Subcutaneous adipose tissue (tissue), 4 donors: ENCODE results near the gene IDH1. TPM values are rescaled to one million over a fixed set of nuclear protein-coding genes. Genes with fewer than 3 reads are reported as not detected.

Source experiments
- CTCF ChIP-seq: fragments of 450-650 bp; IDR thresholded peaks from one replicate; pipeline ENCODE4 v1.5.1; 2016; ENCODE audit warnings: low read depth, mild to moderate bottlenecking, control low read depth, antibody characterized with exemption, moderate library complexity
- total RNA-seq, 4 donors: library from RNA; depleted of rRNA; stranded (reverse); fragments of >200 nt; gene quantifications; one replicate each; pipeline ENCODE4 v1.1.0, GENCODE V29; 2016

Gene IDH1
- total RNA-seq, 4 donors from 2014 or later: 126 to 345 (median 247) TPM

GRCh38 chr2:208285853-208286252, 31.0 kb upstream of the IDH1 start:
- TF ChIP-seq CTCF: no peak

GRCh38 chr2:208280933-208281332, 26.1 kb upstream of the IDH1 start:
- TF ChIP-seq CTCF: no peak

DNA sequence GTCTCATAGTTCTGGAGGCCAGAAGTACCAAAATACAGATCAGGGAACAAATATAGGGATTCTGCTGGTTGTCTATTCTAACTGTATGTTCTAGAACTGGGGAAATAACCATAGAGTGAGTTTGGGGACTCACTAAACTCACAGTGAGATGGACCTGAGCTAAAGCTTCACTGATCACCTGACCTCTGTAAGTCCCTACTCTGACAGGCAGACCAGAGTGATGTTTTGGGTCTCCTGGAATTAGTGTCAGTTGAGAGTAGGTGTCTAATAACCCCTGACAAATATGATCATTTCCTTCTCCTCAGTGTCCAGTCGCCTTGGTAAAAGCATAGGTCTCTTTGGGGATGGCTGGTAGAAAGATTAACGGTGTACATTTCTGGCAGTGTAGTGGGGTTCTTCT, 25.4 kb upstream of the IDH1 start:
- TF ChIP-seq CTCF: no peak

DNA sequence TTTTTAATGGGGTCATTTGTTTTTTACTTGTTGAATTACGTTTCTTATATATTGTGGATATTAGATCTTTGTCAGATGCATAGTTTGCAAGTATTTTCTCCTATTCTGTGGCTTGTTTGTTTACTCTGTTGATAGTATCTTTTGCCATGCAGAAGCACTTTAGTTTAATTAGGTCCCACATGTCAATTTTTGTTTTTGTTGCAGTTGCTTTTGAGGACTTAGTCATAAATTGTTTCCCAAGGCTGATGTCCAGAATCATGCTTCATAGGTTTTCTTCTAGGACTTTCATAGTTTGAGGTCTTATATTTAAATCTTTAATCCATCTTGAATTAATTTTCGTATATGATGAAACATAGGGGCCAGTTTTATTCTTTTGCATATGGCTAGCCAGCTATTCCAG, 24.4 kb upstream of the IDH1 start:
- no peak for TF ChIP-seq CTCF

DNA sequence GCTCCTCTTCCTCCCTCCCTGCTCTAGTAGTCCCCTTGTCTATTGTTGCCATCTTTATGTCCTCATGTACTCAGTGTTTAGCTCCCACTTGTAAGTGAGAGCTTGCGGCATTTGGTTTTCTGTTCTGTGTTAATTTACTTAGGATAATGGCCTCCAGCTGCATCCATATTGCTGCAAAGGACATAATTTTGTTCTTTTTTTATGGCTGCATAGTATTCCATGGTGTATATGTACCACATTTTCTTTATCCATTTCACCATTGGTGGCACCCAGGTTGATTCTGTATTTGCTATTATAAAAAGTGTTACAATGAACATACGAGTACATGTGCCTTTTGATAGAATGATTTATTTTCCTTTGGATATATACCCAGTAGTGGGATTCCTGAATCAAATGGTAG, 23.7 kb upstream of the IDH1 start:
- TF ChIP-seq CTCF: no peak

DNA sequence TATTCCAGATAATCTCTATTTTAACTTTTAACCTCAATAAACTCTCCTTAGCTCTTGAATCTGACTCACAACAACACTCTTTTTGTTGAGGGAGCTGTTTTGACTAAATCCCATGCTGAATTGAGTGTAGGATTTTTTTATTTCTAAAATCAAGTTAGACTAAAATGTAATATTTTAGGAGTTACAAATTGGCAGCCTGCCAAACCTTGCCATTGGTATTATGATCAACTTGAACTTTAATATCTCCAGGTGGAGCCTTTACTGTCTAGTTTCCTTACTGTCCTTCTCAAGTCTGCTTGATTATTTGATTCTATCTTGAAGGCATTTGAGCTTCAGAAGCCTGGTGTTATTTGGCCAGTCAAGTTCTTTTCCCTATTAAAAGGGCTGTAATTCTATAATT, 19.9 kb upstream of the IDH1 start:
- no peak for TF ChIP-seq CTCF

- no peak for TF ChIP-seq CTCF
These were observed 14.2 kb upstream of the IDH1 start for GRCh38 chr2:208269091-208269490.
